ENCODE results near the gene MYRF. TPM values are rescaled to one million over a fixed set of nuclear protein-coding genes. Genes with fewer than 3 reads are reported as not detected.
A peak's percentile ranks its signal among the peaks of the same experiment; 100 is the strongest.

MYRF gene
- total RNA-seq, 1 donor from 2014 or later = 10.4 TPM

DNA sequence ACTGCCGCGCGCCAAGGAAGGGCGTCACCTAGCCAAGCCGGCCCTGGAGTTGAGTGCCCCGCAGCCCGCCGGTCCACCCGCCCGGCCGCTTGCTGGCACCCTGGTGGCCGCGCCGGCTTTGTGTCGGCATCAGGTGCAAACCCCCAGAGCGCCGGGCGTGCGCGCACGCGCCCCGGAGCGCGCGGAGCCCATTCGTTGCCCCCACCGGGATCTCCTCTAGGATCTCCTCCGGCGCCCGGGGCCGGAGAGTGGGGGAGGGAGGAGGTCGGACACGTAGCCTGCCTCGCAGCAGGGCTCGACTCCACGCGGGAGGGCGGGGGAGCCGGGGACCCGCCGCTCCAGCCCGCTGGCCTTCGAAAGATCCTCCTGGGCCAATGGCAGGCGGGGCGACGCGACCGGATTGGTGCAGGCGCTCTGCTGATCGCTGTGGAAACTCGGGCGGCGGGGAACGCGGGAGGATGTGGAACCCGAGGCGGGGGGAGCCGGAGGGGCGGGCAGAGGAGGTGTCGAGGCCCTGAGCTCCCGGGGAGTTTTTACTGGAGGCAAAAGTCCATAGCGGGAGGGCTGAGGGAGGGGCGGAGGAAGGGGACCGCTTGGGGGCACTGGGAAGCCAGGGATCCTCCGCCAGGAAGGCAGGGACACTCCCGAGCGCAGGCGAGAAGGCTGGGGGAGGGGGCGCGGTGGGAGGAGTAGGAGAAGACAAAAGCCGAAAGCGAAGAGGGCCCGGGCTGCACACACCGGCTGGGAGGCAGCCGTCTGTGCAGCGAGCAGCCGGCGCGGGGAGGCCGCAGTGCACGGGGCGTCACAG is 75.3 kb downstream of the MYRF start, which contains the start of gene FADS2:
FADS2 (plus strand) TSS at position 730 of the 808 bp plus-strand sequence. CDS start 91 bp downstream, outside the sequence.
- ATAC-seq = peak; percentile 88
- DNase-seq (ENCODE audit: low spot score) = peak; percentile 96
- intact Hi-C loops (cut with DNase I) = no loop called here

DNA sequence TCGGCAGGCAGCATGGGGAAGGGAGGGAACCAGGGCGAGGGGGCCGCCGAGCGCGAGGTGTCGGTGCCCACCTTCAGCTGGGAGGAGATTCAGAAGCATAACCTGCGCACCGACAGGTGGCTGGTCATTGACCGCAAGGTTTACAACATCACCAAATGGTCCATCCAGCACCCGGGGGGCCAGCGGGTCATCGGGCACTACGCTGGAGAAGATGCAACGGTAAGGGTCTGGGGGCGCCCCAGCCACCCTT is 75.9 kb downstream of the MYRF start:
- ATAC-seq (no peak), DNase-seq (ENCODE audit: low spot score) (no peak)
- intact Hi-C loops (cut with DNase I) = no loop called here

DNA sequence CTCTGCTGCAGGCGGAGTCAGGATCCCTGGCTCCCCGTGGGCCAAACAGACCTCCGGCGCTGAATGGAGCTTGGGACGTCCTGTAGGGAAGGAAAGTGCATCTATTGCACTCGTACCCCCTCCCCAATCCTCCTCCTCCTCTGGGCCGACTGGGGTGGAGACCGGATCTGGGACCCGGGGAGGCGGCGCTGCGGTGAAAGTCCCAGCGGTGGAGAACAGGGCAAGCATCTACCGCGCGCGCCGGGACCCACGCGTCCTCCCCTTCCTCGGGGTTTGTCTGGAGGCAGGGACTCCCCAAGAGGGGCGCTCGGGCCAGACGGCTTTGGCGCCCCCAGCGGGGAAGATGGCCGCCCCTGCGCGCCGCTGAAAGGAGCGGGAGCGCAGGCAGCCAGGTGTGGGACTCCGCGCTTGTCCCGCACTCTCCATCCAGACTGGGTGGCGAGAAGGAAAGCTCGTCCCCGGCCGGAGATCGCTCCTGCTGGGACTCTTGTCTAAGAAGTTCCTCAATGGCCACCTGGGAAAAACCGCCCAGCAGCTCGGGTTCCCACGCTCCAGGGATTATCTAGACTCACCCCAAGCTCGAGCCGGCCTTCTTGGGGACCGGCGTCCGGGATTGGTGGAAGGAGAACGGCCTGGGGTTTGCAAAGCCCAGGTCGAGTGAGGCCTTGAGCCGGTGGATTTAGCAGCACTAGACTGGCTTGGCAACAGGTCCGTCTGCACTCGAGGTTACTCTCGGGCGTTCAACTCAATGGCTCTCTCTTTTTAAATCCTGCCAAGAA is 76.4 kb downstream of the MYRF start:
- intact Hi-C loops (cut with DNase I) = no loop called here
- no peak for DNase-seq (ENCODE audit: low spot score)

DNA sequence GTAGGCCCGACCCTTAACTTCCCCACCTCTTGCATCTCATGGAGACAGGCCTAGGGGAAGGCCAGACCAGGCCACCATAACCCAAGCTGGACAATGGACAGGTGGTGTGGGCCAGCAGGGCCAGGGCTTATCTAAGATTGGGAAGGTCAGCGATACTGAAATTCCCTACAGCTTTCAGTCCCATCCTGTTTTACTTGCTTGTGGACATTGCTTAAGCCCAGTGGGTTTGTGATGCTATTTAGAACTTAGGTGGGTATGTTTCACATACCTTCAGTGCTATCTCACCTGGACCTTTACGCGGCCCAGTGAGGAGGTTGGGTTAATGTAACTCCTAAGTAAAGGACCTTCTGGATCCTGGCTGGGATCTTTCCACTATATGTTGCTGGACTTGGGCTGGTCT is 77.4 kb downstream of the MYRF start:
- intact Hi-C loops (cut with DNase I) = no loop called here
- ATAC-seq (no peak), DNase-seq (ENCODE audit: low spot score) (no peak)

More for the DNA sequence above, 76.4 kb downstream of the MYRF start:
- ATAC-seq = peak; percentile 57

DNA sequence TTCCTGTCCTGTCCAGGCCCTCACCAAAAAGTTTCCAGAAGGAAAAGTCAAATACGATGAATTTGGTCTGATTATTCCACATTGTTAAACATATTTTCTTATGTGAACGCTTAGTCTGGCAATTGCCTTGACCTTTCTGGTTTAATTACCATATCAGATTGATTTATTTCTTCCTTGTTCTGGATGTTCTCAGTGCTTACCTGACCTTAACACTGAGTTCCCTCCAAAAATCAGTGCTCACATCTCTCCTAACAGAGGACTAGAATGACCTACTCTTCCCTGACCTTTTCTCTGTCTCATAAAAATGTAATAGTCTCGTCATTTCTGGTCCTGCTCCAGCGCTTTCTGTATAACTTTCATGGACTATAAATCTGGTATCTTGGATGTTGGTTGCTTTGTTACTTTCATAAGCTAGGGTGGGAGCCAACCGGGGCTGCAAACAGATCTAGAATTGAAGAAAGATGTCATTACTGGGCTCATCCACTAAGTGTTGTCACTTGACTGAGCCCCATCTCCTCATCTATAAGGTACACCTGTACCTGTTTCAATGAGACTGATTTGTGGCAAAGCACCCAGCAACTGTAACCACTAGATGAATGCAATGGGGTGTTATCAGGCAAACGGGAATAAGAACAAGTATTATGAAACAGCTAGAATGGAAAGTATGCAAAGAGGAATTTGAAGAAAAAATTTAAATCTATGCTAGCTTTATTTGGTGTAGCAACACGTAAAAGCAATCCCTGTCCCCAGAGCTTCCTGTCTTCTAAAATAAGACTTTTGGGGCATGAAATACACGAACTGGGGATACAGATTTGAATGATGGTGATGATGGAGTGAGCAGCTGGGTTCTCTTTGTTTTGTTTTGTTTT is 78.0 kb downstream of the MYRF start:
- no peak for ATAC-seq
- DNase-seq (ENCODE audit: low spot score) = no peak
- intact Hi-C loops (cut with DNase I) = no loop called here

DNA sequence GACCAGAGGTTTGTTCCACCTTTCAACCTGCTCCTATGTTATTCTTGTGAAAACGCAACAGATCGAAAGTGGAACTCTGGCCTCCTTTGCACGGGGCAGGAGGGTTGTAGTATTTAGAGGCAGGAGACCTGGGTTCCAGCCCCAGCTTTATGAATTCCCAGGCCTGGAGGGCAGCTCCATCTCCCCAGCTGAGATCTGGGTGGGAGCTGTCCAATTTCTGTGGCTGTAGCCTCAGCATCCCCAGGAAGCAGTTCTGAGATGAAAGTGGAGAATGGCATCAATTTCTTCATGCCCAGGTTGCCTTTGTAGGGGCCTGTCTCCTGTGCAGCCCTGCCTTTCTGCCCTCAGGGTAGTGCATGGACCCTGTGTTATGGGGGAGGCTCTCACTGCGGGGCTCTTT is 79.8 kb downstream of the MYRF start:
- DNase-seq (ENCODE audit: low spot score) (no peak), ATAC-seq (no peak)
- intact Hi-C loops (cut with DNase I) = no loop called here

DNA sequence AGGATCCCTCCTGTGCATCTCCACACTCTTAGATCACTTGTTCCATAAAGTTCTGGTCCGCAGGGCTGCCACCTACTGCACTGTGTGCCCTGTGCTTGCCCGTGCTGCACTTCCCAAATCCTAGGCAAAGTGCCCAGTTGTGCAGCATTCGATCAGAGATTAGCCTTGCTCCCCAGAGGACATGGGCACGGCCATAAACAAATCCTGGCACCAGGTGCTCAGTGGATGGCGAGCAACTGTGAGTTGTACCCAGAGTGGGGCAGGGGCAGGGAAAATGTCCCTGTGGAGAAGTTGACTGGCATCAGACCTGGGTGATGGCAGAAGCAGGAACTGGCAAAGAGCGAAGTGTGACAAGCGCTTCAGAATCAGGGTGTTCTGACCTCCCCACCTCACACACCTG is 80.3 kb downstream of the MYRF start:
- intact Hi-C loops (cut with DNase I) = no loop called here
- ATAC-seq (no peak), DNase-seq (ENCODE audit: low spot score) (no peak)

DNA sequence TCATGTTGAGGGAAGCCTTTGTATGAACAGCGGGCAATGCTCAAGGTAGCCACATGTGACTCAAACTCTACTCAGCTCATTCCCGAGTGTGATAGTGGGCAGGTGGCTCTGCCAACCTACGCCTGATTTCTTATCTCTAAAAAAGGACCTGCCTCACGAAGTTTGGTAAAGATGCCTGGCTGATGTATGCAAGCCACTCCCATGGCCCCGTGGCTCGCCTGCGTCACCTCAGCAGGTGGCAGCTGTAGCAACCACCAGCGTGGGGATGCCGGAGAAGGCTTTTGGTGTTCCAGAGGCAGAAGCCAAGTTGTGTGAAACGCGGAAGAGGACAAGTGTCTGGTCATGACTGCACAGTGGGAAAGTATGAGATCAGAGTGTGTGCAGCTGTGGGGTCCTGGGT is 81.0 kb downstream of the MYRF start:
- intact Hi-C loops (cut with DNase I) = no loop called here
- ATAC-seq = no peak
- no peak for DNase-seq (ENCODE audit: low spot score)

DNA sequence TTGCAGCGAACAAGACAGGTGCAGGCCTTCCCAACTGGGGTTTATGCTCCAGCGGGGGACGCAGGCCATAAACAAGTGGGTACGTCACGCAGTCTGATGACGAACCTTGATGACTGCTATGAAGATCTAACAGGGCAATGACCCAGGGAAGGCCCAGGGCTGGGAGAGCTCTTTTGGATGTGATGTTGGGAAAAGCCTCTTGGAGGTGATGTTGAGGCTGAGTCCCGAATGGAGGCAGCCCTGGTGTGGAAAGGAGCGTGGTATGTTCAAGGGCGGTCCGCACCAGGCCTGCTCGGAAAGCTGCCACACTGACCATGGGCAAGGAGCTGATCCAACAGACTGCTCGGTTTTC is 81.5 kb downstream of the MYRF start:
- DNase-seq (ENCODE audit: low spot score) (no peak), ATAC-seq (peak; percentile 20)
- intact Hi-C loops (cut with DNase I) = no loop called here

DNA sequence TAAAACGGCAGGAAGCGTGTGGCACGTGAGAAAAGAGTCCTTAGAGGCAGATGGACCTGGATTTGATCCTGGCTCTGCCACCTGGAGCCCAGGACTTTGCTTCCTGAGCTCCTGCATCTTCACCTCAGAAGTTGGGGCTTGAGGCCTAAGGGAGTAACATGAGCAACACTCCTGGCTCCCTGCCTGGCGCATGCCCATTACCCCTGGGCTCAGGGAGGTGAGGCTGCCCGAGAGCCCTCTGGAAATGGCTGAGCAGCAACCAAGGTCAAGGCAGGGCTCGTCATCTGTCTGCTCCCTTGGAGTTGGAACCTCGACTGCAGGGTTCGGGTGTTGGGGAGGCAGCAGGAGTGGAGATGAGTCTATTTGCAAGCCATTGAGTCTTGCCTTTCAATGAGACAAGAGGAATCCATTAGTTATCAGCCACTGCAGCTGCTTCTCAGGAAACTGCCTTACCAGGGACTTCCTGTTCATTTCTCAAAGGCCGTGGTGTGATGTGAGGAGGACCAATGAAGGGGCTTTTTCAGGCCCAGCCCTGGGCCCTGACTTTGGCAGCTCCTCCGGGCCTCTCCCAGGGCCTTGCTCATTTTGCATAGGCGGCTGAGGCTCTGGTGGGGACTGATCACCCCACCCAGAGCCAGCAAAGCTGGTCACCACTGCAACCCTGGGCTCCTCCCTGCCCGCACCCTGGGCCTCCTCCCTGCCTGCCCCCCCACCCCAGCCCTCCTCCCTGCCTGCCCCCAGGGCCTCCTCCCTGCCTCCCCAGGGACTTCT is 82.0 kb downstream of the MYRF start:
- DNase-seq (ENCODE audit: low spot score) = no peak
- intact Hi-C loops (cut with DNase I) = no loop called here
- ATAC-seq = peak; percentile 74

DNA sequence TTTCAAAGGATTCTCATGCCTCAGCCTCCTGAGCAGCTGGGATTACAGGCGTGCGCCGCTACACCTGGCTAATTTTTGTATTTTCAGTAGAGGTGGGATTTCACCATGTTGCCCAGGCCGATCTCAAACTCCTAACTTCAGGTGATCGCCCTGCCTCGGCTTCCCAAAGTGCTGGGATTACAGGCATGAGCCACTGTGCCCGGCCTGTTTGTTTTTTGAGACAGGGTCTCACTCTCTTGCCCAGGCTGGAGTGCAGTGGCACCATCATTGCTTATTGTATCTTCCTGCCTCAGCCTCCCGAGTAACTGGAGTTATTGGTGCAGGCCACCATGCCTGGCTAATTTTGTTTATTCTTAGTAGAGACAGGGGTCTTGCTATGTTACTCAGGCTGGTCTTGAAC is 83.8 kb downstream of the MYRF start:
- DNase-seq (ENCODE audit: low spot score) = no peak
- intact Hi-C loops (cut with DNase I) = no loop called here

DNA sequence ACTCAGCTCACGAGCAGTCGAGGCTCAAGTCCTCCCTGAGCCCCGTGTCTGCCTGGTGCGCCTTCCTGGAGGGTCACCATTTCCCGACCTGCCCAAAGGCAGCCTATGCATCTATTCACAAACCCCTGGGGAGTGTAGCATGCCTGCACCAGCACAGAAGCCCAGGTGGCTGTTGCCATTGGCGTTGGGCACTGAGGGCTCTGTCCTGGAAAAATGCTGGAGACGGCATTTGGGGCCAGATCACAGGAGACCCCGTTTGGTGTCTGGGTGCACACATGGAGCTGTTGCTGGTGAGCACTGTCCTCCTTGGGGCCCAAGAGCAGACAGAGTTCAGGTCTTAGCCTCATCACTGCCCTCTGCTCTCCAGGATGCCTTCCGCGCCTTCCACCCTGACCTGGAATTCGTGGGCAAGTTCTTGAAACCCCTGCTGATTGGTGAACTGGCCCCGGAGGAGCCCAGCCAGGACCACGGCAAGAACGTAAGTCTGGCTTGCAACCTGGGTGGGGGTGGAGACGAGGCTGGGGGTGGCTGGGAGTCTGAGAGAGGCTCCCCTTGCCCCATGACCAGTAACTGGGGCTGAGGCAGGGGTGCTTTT is 85.1 kb downstream of the MYRF start:
- DNase-seq (ENCODE audit: low spot score) = no peak
- intact Hi-C loops (cut with DNase I) = no loop called here
- no peak for ATAC-seq

More for the DNA sequence above, 83.8 kb downstream of the MYRF start:
- no peak for ATAC-seq

Other genes starting within 250 kb of the MYRF start
- gene LRRC10B, start 243.9 kb upstream of the MYRF start, total RNA-seq = 0.98 TPM
- gene SYT7, start 171.6 kb upstream of the MYRF start, total RNA-seq = 3.7 TPM
- 4.8 TPM for gene DAGLA, start 72.2 kb upstream of the MYRF start, total RNA-seq
- 96.6 TPM for gene TMEM258, start 40.0 kb downstream of the MYRF start, total RNA-seq
- 3.7 TPM for gene FEN1, start 40.3 kb downstream of the MYRF start, total RNA-seq
- gene FADS1, start 64.4 kb downstream of the MYRF start, total RNA-seq = 99.3 TPM
- gene FADS2, start 75.7 kb downstream of the MYRF start, total RNA-seq = 140 TPM
- gene FADS3, start 138.9 kb downstream of the MYRF start, total RNA-seq = 127 TPM
- 70.5 TPM for gene RAB3IL1, start 164.9 kb downstream of the MYRF start, total RNA-seq
- gene BEST1, start 197.7 kb downstream of the MYRF start, total RNA-seq = 31.3 TPM
- 4,297 TPM for gene FTH1, start 215.0 kb downstream of the MYRF start, total RNA-seq

Measured in sciatic nerve (tissue), 2 donors.